Fibroblast of villous mesenchyme (primary cell): ENCODE measurements around the gene ASTN2. TPM values are rescaled to one million over a fixed set of nuclear protein-coding genes. Genes with fewer than 3 reads are reported as not detected.

Source experiments
- DNase-seq: peaks from one replicate; pipeline ENCODE4 v3.0.0-alpha.2; 2010; ENCODE audit warnings: low read depth
- H3K4me3 ChIP-seq: 2 replicates; pipeline ENCODE4 v1.5.1; 2011; ENCODE audit warnings: low read depth, mild to moderate bottlenecking, low read length
- total RNA-seq: library from RNA; depleted of rRNA; stranded (reverse); fragments of >200 nt; gene quantifications from 2 replicates; pipeline ENCODE4 v1.2.3, GENCODE V29; 2012
- TF ChIP-seq, protein P1 (sequence below): IDR thresholded peaks from 2 replicates; pipeline ENCODE4 v1.5.1; 2012; ENCODE audit warnings: low read depth, mild to moderate bottlenecking, low read length; ENCODE audit not compliant: insufficient read depth

The ASTN2 gene
- total RNA-seq, 1 donor: 5.6 TPM

DNA sequence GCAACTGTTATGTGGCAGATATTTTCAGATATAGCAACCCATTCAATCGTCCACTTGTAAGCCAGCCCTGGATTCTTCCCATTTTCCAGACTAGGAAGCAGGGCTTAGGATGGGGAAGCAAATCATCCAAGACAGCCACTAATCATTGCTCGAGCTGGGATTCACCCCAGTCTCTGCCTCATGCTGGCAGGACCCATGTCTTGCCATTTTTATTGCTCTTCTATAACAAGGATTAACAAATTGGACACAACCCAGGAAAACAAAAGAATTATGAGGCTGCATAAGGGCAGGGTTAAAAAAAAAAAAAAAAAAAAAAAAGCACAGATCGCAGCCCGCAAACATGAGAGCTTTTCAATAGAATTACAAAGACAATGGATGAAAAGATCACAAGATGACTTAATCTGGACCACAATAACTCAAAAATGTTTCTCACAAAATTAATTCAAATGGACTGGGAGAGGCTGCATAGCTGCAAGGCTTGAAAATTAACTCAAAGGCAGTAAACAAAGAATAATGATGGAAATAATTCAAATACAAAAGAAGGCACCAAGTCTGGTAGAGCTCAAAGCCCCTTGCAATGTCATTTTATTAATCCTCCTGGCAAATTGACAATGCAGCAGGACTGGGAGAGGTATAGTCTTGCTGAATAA lies 40.7 kb downstream of the ASTN2 start:
- TF ChIP-seq, protein P1, sequence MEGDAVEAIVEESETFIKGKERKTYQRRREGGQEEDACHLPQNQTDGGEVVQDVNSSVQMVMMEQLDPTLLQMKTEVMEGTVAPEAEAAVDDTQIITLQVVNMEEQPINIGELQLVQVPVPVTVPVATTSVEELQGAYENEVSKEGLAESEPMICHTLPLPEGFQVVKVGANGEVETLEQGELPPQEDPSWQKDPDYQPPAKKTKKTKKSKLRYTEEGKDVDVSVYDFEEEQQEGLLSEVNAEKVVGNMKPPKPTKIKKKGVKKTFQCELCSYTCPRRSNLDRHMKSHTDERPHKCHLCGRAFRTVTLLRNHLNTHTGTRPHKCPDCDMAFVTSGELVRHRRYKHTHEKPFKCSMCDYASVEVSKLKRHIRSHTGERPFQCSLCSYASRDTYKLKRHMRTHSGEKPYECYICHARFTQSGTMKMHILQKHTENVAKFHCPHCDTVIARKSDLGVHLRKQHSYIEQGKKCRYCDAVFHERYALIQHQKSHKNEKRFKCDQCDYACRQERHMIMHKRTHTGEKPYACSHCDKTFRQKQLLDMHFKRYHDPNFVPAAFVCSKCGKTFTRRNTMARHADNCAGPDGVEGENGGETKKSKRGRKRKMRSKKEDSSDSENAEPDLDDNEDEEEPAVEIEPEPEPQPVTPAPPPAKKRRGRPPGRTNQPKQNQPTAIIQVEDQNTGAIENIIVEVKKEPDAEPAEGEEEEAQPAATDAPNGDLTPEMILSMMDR: no peak
- H3K4me3 ChIP-seq: no peak overlapping the region
- no peak for DNase-seq

DNA sequence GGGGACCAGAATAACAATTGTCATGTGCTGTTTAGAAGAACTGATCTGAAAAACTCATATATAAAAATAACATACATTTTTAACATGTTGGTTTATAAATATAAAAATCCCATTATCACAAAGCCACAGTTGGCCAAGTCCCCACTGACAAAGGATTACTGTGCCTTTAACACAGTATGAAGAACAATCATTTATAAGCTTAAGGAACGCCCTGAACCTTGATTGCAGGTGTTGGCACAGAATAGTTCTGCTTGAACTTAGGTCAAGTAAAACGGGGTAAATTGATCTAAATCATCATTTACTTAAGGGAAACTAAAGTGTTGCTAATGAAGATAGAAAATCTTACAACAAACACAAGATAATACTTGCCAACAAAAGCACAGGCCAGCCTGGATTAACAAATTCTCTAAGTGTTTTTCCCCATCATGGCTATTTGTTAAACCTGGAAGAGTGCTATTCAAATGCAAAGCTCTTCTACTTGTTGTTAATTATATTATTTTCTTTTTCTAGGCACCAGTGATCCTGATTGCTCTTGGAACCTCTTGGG lies 46.1 kb downstream of the ASTN2 start:
- DNase-seq: no peak
- TF ChIP-seq, protein P1: no peak
- H3K4me3 ChIP-seq: no peak overlapping the region

DNA sequence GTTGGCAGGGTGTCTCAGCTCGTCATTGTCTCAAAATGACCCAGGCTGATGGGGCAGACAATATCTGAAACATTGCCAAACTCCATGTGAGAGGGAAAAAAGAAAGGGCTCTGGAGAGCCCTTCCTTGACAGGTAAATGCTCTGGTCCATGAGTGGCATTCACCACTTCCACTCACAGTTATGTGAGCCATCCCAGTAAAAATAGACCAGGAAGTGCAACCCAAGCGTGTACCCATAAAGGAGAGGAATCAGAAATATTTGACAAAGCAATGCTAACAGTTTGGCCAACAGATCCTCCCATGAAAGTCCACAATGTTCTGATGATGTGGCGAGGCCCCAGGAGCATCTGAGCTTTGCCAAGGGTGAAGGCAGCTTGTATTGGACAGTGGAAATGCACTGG lies 49.4 kb downstream of the ASTN2 start:
- TF ChIP-seq, protein P1: no peak
- no peak overlapping the region for H3K4me3 ChIP-seq
- no peak for DNase-seq

DNA sequence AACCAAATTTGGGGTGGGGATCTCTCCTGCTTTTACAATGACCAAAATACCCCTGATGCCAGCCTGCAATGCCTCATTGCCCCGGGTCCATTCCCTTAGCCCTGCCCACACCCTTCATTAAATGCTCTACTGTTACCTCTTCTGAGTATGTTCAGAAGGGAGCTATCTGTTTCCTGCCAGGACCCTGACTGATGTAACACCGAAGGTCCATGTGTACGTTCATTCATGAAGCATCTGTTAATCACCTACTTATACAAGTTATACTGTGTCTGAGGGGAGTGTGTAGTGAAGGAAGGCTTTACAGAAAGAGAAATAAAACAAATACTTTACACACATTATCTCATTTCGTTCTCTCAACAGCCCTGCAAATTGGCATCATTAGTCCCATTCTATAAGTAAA lies 51.9 kb downstream of the ASTN2 start:
- TF ChIP-seq, protein P1: no peak
- no peak overlapping the region for H3K4me3 ChIP-seq
- no peak for DNase-seq

DNA sequence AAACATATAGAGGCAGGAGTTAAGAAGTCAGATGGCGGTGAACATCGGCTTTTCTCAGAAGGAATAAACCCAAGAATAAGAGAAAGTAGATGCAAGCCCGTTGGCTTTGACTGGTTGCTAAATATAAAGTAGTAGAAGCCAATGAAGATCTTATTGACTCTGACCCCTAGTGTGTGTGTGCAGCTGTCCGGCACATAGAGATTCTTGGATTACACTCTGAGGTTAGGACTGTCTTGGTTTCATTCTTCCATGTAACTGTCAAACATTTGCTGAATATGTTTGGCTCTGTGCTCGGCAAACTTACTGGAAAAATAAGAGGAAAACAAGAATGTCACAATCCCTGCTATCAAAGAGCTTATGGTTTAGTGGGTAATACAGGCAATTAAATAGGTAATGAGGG lies 54.9 kb downstream of the ASTN2 start:
- DNase-seq: no peak
- TF ChIP-seq, protein P1: no peak
- H3K4me3 ChIP-seq: no peak overlapping the region

DNA sequence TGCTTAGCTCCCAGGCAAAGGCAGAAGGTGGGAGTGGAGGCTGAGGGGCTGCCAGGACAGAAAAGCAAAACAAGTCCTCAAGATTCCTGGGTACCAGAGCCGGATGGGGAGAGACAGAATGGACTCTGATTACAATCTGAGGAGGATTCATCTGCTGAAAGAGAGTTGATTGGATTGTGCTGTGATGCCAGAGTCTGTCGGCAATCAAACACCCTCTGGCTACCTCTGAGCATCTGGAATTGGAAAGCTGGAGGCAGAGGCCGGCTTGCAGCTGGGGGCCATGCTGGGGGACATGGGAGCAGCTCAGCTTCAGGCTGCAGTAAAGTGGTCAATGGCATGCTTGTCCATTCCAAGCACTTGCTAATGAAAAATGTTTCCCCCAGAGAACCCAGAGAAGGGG lies 59.3 kb downstream of the ASTN2 start:
- no peak for DNase-seq
- TF ChIP-seq, protein P1: no peak

DNA sequence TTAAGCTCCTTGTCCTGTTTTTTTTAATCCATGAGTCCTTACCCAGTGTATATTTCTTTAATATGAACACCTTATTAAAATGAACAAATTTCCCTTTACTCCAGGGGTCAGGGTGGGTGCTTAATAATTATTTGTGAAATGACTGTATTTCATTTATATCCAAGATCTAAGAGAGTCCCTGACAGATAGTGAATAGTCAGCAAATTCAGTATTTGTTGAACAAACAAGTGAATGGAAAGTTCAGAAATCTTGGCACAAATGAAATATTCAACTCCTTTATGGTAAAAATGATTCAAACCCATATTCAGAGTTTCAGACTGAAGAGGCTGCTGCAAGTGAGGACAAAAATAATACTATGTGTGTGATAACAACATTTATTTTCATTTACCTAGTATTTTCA lies 59.9 kb downstream of the ASTN2 start:
- no peak for DNase-seq
- H3K4me3 ChIP-seq: no peak overlapping the region
- TF ChIP-seq, protein P1: no peak

More for the DNA sequence above, 59.3 kb downstream of the ASTN2 start:
- no peak overlapping the region for H3K4me3 ChIP-seq
